Mammary epithelial cell (primary cell): Measurements from ENCODE around the gene TKTL1.

ENCODE experiments used
- EZH2 ChIP-seq: IDR thresholded peaks from 2 replicates; pipeline ENCODE4 v1.6.1; 2012; ENCODE audit warnings: low read length, inconsistent platforms, borderline replicate concordance
- TF ChIP-seq, protein P1 (sequence below), 2 donors: IDR thresholded peaks in 1 of 2; conservative IDR thresholded peaks in 1 of 2; 2 replicates each; pipeline ENCODE4 v1.5.1; 2011 to 2012; ENCODE audit warnings: inconsistent platforms in 2 of 2, low read length in 2 of 2, mild to moderate bottlenecking in 2 of 2, control low read depth in 1 of 2, low read depth in 1 of 2; ENCODE audit not compliant: insufficient read depth in 1 of 2; ENCODE audit errors: extremely low read depth in 1 of 2

DNA sequence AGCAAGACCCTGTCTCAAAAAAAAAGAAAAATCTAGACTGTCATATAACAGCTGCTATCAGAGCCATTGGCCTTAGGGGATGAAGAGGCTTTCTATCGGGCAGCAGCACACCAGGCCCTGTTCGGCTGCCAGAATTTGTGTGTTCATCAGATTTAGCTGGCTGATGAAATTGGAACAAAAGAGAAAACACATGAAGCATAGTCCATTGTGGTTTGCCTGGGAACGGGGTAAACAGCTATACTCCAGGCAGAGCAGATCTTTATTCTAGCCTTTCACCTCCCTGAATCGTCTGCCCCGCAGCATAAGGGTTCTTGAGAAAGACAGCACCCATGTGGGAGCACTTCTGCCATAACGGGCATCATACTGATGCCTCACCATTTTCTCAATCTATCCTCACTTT lies 11.6 kb downstream of the TKTL1 start:
- TF ChIP-seq, protein P1, sequence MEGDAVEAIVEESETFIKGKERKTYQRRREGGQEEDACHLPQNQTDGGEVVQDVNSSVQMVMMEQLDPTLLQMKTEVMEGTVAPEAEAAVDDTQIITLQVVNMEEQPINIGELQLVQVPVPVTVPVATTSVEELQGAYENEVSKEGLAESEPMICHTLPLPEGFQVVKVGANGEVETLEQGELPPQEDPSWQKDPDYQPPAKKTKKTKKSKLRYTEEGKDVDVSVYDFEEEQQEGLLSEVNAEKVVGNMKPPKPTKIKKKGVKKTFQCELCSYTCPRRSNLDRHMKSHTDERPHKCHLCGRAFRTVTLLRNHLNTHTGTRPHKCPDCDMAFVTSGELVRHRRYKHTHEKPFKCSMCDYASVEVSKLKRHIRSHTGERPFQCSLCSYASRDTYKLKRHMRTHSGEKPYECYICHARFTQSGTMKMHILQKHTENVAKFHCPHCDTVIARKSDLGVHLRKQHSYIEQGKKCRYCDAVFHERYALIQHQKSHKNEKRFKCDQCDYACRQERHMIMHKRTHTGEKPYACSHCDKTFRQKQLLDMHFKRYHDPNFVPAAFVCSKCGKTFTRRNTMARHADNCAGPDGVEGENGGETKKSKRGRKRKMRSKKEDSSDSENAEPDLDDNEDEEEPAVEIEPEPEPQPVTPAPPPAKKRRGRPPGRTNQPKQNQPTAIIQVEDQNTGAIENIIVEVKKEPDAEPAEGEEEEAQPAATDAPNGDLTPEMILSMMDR (conservative IDR thresholded peaks at IDR 0.05 in 1 of 2, IDR thresholded peaks at IDR 0.05 in 1 of 2; ENCODE audit: extremely low read depth in 1 of 2, insufficient read depth in 1 of 2, low read depth in 1 of 2, low read length in 2 of 2), result no peak
- no peak for TF ChIP-seq EZH2
